ENCODE results near the gene MOV10. TPM values are rescaled to one million over a fixed set of nuclear protein-coding genes. Genes with fewer than 3 reads are reported as not detected.

Gene MOV10
- polyA plus RNA-seq, 1 donor (not counting 4 experiments of a cell fraction or from before 2014, with no cell fraction given), result 28.6 TPM

DNA sequence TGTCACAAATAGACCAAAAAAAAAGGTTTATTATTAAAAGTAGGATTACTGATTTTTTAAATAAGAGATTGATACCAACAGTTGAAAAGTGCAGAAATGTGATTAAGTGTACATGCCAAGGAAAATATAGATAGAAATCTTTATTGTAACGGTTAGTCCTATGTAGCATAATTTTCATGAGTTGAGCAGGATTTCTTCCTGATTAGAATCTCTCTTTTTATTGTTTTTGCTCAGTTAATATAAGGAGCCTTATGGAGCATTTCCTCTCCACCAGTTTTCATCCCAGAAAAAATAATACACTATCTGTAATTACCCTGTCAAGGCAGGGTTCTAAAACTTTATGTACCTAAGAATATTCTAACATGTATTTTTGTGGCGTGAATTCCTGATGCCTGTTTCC, 31.4 kb upstream of the MOV10 start:
- H4K20me1 ChIP-seq (ENCODE audit: control insufficient read depth, extremely low read depth, insufficient read depth, low read length), result peaks cover 14% of the 10 kb centered on the region

DNA sequence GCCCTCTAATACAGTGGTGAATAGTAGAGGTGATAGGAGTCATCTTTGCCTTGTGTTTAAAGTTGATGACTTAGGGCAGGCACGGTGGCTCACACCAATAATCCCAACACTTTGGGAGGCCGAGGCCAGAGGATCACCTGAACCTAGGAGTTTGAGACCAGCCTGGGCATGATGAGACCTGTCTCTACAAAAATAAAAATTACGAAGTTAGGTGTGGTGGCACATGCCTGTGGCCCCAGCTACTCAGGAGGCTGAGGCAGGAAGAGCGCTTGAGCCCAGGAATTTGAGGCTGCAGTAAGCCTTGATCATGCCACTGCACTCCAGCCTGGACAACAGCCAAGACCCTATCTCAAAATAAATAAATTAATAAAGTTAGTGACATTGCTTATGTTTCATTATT, 28.2 kb upstream of the MOV10 start:
- Histone ChIP-seq H3K36me3 (ENCODE audit: control insufficient read depth in 2 of 2, extremely low read depth in 1 of 2, insufficient read depth in 2 of 2, low read length in 2 of 2) (peaks cover 0 to 28% of the 10 kb centered on the region in 2 experiments), H4K20me1 (ENCODE audit: control insufficient read depth, extremely low read depth, insufficient read depth, low read length) (peaks cover 8% of the 10 kb centered on the region)
- peak; percentile 68 for DNase-seq (ENCODE audit: low read depth, low spot score)

More for the DNA sequence above, 31.4 kb upstream of the MOV10 start:
- Histone ChIP-seq H3K4me1 (ENCODE audit: control insufficient read depth, extremely low read depth, insufficient read depth, low read length) (peaks cover 10% of the 10 kb centered on the region), H2AFZ (ENCODE audit: control insufficient read depth, low read length) (no peak overlapping the region), H3K9me1 (ENCODE audit: control insufficient read depth, extremely low read depth, insufficient read depth, low read length) (no peaks in the 10 kb centered on the region), H3K9ac (ENCODE audit: control insufficient read depth, extremely low read depth, insufficient read depth, low read length) (no peak overlapping the region), H3K27me3 (ENCODE audit: control insufficient read depth, extremely low read depth, insufficient read depth, low read length) (no peaks in the 10 kb centered on the region), H3K9me3 (ENCODE audit: control insufficient read depth, low read depth, low read length) (no peaks in the 10 kb centered on the region), H3K4me3 (ENCODE audit: control insufficient read depth in 2 of 3, extremely low read depth in 1 of 3, insufficient read depth in 2 of 3, low read depth in 1 of 3, low read length in 3 of 3) (no peak overlapping the region), H3K79me2 (ENCODE audit: control insufficient read depth, insufficient read depth, low read length) (peaks cover 85% of the 10 kb centered on the region), H3K27ac (ENCODE audit: control insufficient read depth, insufficient read depth, low read length) (no peak overlapping the region), H3K36me3 (ENCODE audit: control insufficient read depth in 2 of 2, extremely low read depth in 1 of 2, insufficient read depth in 2 of 2, low read length in 2 of 2) (peaks cover 0 to 7% of the 10 kb centered on the region in 2 experiments), H3K4me2 (ENCODE audit: control insufficient read depth, extremely low read depth, insufficient read depth, low read depth, low read length) (no peak overlapping the region)
- TF ChIP-seq, protein P1, sequence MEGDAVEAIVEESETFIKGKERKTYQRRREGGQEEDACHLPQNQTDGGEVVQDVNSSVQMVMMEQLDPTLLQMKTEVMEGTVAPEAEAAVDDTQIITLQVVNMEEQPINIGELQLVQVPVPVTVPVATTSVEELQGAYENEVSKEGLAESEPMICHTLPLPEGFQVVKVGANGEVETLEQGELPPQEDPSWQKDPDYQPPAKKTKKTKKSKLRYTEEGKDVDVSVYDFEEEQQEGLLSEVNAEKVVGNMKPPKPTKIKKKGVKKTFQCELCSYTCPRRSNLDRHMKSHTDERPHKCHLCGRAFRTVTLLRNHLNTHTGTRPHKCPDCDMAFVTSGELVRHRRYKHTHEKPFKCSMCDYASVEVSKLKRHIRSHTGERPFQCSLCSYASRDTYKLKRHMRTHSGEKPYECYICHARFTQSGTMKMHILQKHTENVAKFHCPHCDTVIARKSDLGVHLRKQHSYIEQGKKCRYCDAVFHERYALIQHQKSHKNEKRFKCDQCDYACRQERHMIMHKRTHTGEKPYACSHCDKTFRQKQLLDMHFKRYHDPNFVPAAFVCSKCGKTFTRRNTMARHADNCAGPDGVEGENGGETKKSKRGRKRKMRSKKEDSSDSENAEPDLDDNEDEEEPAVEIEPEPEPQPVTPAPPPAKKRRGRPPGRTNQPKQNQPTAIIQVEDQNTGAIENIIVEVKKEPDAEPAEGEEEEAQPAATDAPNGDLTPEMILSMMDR (optimal IDR thresholded peaks at IDR 0.05 in 1 of 3, IDR thresholded peaks at IDR 0.05 in 1 of 3, conservative IDR thresholded peaks at IDR 0.05 in 1 of 3; ENCODE audit: extremely low read depth in 1 of 3, insufficient read depth in 2 of 3, low read length in 3 of 3), result no peak
- TF ChIP-seq EZH2 (IDR thresholded peaks at IDR 0.05; ENCODE audit: low read length), result no peak
- dilution Hi-C loops (cut with MboI; ENCODE audit: extremely low pct_ligation_motif_present, low sequenced_read_pairs), result no loop called here
- no peak for DNase-seq (ENCODE audit: low read depth, low spot score)
- no peak for FAIRE-seq

More for the DNA sequence above, 28.2 kb upstream of the MOV10 start:
- Histone ChIP-seq H3K4me3 (ENCODE audit: control insufficient read depth in 2 of 3, extremely low read depth in 1 of 3, insufficient read depth in 2 of 3, low read depth in 1 of 3, low read length in 3 of 3) (no peak overlapping the region), H2AFZ (ENCODE audit: control insufficient read depth, low read length) (no peak overlapping the region), H3K4me1 (ENCODE audit: control insufficient read depth, extremely low read depth, insufficient read depth, low read length) (peaks cover 6% of the 10 kb centered on the region), H3K9me3 (ENCODE audit: control insufficient read depth, low read depth, low read length) (no peaks in the 10 kb centered on the region), H3K27ac (ENCODE audit: control insufficient read depth, insufficient read depth, low read length) (no peak overlapping the region), H3K9ac (ENCODE audit: control insufficient read depth, extremely low read depth, insufficient read depth, low read length) (no peak overlapping the region), H3K27me3 (ENCODE audit: control insufficient read depth, extremely low read depth, insufficient read depth, low read length) (no peaks in the 10 kb centered on the region), H3K4me2 (ENCODE audit: control insufficient read depth, extremely low read depth, insufficient read depth, low read depth, low read length) (no peak overlapping the region), H3K79me2 (ENCODE audit: control insufficient read depth, insufficient read depth, low read length) (peaks cover 92% of the 10 kb centered on the region), H3K9me1 (ENCODE audit: control insufficient read depth, extremely low read depth, insufficient read depth, low read length) (no peaks in the 10 kb centered on the region)
- FAIRE-seq, result no peak
- dilution Hi-C loops (cut with MboI; ENCODE audit: extremely low pct_ligation_motif_present, low sequenced_read_pairs), result no loop called here
- TF ChIP-seq, protein P1 (optimal IDR thresholded peaks at IDR 0.05 in 1 of 3, IDR thresholded peaks at IDR 0.05 in 1 of 3, conservative IDR thresholded peaks at IDR 0.05 in 1 of 3; ENCODE audit: extremely low read depth in 1 of 3, insufficient read depth in 2 of 3, low read length in 3 of 3), result no peak
- TF ChIP-seq EZH2 (IDR thresholded peaks at IDR 0.05; ENCODE audit: low read length), result no peak
